Smooth muscle cell (in vitro differentiated cells): ENCODE data around the gene FCAR. TPM values are rescaled to one million over a fixed set of nuclear protein-coding genes. Genes with fewer than 3 reads are reported as not detected.
A peak's percentile ranks its signal among the peaks of the same experiment; 100 is the strongest.
"Not testable (repeated sequence)": the region's sequence is repeated elsewhere in the genome, so short reads cannot be mapped to it uniquely, and the experiment has no call there.

Experiments
- DNase-seq: peaks from one replicate; lab custom pipeline; 2025; ENCODE audit not compliant: unreplicated experiment; lab: John Stamatoyannopoulos, UW
- H2AFZ ChIP-seq: fragments of 200-600 bp; sonication (generic); 2 replicates; pipeline ENCODE4 v1.6.0; 2016; ENCODE audit warnings: antibody characterized with exemption, low read depth, mild to moderate bottlenecking
- H3F3A ChIP-seq: fragments of 200-600 bp; sonication (generic); 2 replicates; pipeline ENCODE4 v1.6.0; 2017; ENCODE audit warnings: antibody characterized with exemption, low read depth
- H3K27ac ChIP-seq: fragments of 200-600 bp; sonication (generic); 2 replicates; pipeline ENCODE4 v1.5.1; 2016; ENCODE audit warnings: low read depth, mild to moderate bottlenecking
- H3K27me3 ChIP-seq: fragments of 200-600 bp; sonication (generic); 2 replicates; pipeline ENCODE4 v1.6.1; 2016; ENCODE audit warnings: low read depth, mild to moderate bottlenecking
- H3K36me3 ChIP-seq: fragments of 200-600 bp; sonication (generic); 2 replicates; pipeline ENCODE4 v1.5.1; 2016; ENCODE audit warnings: low read depth
- H3K4me1 ChIP-seq: fragments of 200-600 bp; sonication (generic); 2 replicates; pipeline ENCODE4 v1.5.1; 2016; ENCODE audit warnings: low read depth
- H3K4me2 ChIP-seq: fragments of 200-600 bp; sonication (generic); 2 replicates; pipeline ENCODE4 v1.6.0; 2016; ENCODE audit warnings: mild to moderate bottlenecking
- H3K4me3 ChIP-seq: fragments of 200-600 bp; sonication (generic); 2 replicates; pipeline ENCODE4 v1.5.1; 2016; ENCODE audit warnings: mild to moderate bottlenecking
- H3K79me2 ChIP-seq: fragments of 200-600 bp; sonication (generic); 2 replicates; pipeline ENCODE4 v1.6.0; 2016; ENCODE audit warnings: low read depth, mild to moderate bottlenecking
- H3K9ac ChIP-seq: fragments of 200-600 bp; sonication (generic); 2 replicates; pipeline ENCODE4 v1.6.0; 2016; ENCODE audit warnings: low read depth
- H3K9me3 ChIP-seq: fragments of 200-600 bp; sonication (generic); replicated peaks from 2 replicates; pipeline ENCODE4 v1.5.1; 2016; ENCODE audit warnings: low read depth
- H4K20me1 ChIP-seq: fragments of 200-600 bp; sonication (generic); 2 replicates; pipeline ENCODE4 v1.6.0; 2016; ENCODE audit warnings: low read depth
- CTCF ChIP-seq: fragments of 200-600 bp; sonication (generic); IDR thresholded peaks from 2 replicates; pipeline ENCODE4 v1.5.1; 2017; ENCODE audit warnings: borderline replicate concordance, mild to moderate bottlenecking, antibody characterized with exemption; ENCODE audit not compliant: insufficient read depth, poor library complexity, severe bottlenecking
- WGBS: methylation state at CpG from one replicate; pipeline ENCODE4 v1.1.7; 2016; ENCODE audit warnings: low lambda C conversion rate; 5-methylcytosine and 5-hydroxymethylcytosine counted together
- polyA plus RNA-seq: library from polyadenylated mRNA; unstranded; fragments of >200 nt; fragmentation: Nextera tagmentation; extraction: Ambion mirVana; gene quantifications from 2 replicates; pipeline ENCODE4 v1.2.1, GENCODE V29; 2016
- total RNA-seq: library from RNA; depleted of rRNA; stranded (reverse); fragments of >200 nt; gene quantifications from 2 replicates; pipeline ENCODE4 v1.2.3, GENCODE V29; 2014

FCAR gene
- total and polyA plus RNA-seq, 2 experiments from 2014 or later: not detected

DNA sequence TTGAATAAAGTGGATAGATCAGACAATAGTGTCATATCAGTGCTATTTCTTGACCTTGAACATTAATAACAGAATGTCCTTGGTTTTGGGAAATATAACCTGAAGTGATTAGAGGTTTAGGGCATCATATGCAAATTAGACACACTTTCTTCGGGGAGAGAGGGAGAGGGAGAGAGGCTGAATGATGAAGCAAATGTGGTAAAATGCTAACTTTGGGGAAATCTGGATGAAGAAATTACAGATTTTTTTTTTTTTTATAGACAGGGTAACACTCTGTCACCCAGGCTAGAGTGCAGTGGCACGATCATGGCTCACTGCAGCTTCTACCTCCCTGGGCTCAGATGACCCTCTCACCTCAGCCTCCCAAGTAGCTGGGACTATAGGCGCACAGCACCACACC, 28.0 kb downstream of the FCAR start:
- no peaks in the 10 kb centered on the region for H3K4me1 ChIP-seq
- no peak overlapping the region for H3K4me3 ChIP-seq
- no peaks in the 10 kb centered on the region for H3K27me3 ChIP-seq
- no peak overlapping the region for H3K9ac ChIP-seq
- no peak overlapping the region for H3K27ac ChIP-seq
- H3F3A ChIP-seq: peaks cover 5% of the 10 kb centered on the region
- 86% methylated on average over 3 of the region's 3 CpGs for WGBS
- H3K4me2 ChIP-seq: no peak overlapping the region
- no peak for TF ChIP-seq CTCF
- no peak overlapping the region for H2AFZ ChIP-seq
- H3K36me3 ChIP-seq: no peaks in the 10 kb centered on the region
- no peak for DNase-seq
- no peaks in the 10 kb centered on the region for H3K9me3 ChIP-seq
- no peaks in the 10 kb centered on the region for H4K20me1 ChIP-seq
- no peaks in the 10 kb centered on the region for H3K79me2 ChIP-seq

DNA sequence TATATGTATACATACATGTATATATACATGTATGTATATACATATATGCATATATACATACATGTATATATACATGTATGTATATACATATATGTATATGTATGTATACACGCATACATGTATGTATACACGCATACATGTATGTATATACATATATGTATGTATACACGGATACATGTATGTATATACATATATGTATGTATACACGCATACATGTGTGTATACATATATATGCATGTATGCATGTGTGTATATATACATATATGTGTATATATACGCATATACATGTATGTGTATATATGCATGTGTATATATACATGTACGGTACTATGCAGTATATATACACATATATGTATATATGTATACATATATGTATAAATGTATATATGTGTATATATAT, 29.3 kb downstream of the FCAR start:
- H3K9me3 ChIP-seq: no peaks in the 10 kb centered on the region
- no peak overlapping the region for H3K4me2 ChIP-seq
- no peak overlapping the region for H3K9ac ChIP-seq
- no peaks in the 10 kb centered on the region for H3K36me3 ChIP-seq
- no peaks in the 10 kb centered on the region for H3K27me3 ChIP-seq
- H2AFZ ChIP-seq: no peak overlapping the region
- TF ChIP-seq CTCF: no peak
- no peaks in the 10 kb centered on the region for H3K79me2 ChIP-seq
- DNase-seq: no peak
- H3K27ac ChIP-seq: no peak overlapping the region
- no peaks in the 10 kb centered on the region for H3K4me1 ChIP-seq
- H3F3A ChIP-seq: peaks cover 5% of the 10 kb centered on the region
- no peaks in the 10 kb centered on the region for H4K20me1 ChIP-seq
- WGBS: 90% methylated on average over 6 of the region's 6 CpGs
- no peak overlapping the region for H3K4me3 ChIP-seq

GRCh38 chr19:54904261-54904660, 30.2 kb downstream of the FCAR start:
- H3K4me2 ChIP-seq, H3K9me3 ChIP-seq, H3K79me2 ChIP-seq: not testable (repeated sequence)

GRCh38 chr19:54905421-54905802, 31.4 kb downstream of the FCAR start:
- peak overlapping the region; percentile 49 for H3K4me2 ChIP-seq
- H3K27ac ChIP-seq: peak overlapping the region; percentile 64
- H3K9me3 ChIP-seq: no peaks in the 10 kb centered on the region
- peaks cover 5% of the 10 kb centered on the region for H3F3A ChIP-seq
- H3K27me3 ChIP-seq: no peaks in the 10 kb centered on the region
- H3K4me3 ChIP-seq: no peak overlapping the region
- TF ChIP-seq CTCF: no peak
- H4K20me1 ChIP-seq: no peaks in the 10 kb centered on the region
- H3K36me3 ChIP-seq: no peaks in the 10 kb centered on the region
- WGBS: 35% methylated on average over 5 of the region's 5 CpGs
- peak overlapping the region; percentile 76 for H2AFZ ChIP-seq
- no peaks in the 10 kb centered on the region for H3K4me1 ChIP-seq
- DNase-seq: no peak
- H3K79me2 ChIP-seq: no peaks in the 10 kb centered on the region
- H3K9ac ChIP-seq: peak overlapping the region; percentile 29

More at GRCh38 chr19:54904261-54904660, 30.2 kb downstream of the FCAR start:
- H3F3A ChIP-seq, H3K27me3 ChIP-seq, DNase-seq, H4K20me1 ChIP-seq, H2AFZ ChIP-seq, H3K36me3 ChIP-seq, H3K4me3 ChIP-seq, H3K27ac ChIP-seq, H3K4me1 ChIP-seq, H3K9ac ChIP-seq: not testable (repeated sequence)
- 94% methylated on average over 4 of the region's 4 CpGs for WGBS
